GM12891 (cell line): ENCODE results near the gene FN3K.

Source experiments
- DNase-seq: peaks from one replicate; pipeline ENCODE4 v3.0.0; 2011; ENCODE audit warnings: low spot score; ENCODE audit not compliant: insufficient read length
- FAIRE-seq: peaks from 2 replicates; lab custom pipeline; 2011; peaks lifted over from hg19 to GRCh38; lab: Jason Lieb, UNC
- PAX5 ChIP-seq: IDR thresholded peaks from 2 replicates; pipeline ENCODE4 v1.6.1; 2011; ENCODE audit warnings: low read length, moderate library complexity, mild to moderate bottlenecking; ENCODE audit not compliant: insufficient read depth, severe bottlenecking
- POLR2A ChIP-seq: IDR thresholded peaks from 2 replicates; pipeline ENCODE4 v1.6.1; 2011; ENCODE audit warnings: low read depth, low read length, control low read depth
- POLR2AphosphoS5 ChIP-seq: IDR thresholded peaks from 2 replicates; pipeline ENCODE4 v1.6.1; 2011; ENCODE audit warnings: low read depth, low read length, control low read depth
- POU2F2 ChIP-seq: IDR thresholded peaks from 2 replicates; pipeline ENCODE4 v1.6.1; 2011; ENCODE audit warnings: low read depth, mild to moderate bottlenecking, control low read depth, low read length, moderate library complexity
- SPI1 ChIP-seq: IDR thresholded peaks from 2 replicates; pipeline ENCODE4 v1.6.1; 2011; ENCODE audit warnings: low read depth, low read length, control low read depth
- TAF1 ChIP-seq: IDR thresholded peaks from 2 replicates; pipeline ENCODE4 v1.6.1; 2011; ENCODE audit warnings: low read depth, low read length, control low read depth

Gene FN3K

DNA sequence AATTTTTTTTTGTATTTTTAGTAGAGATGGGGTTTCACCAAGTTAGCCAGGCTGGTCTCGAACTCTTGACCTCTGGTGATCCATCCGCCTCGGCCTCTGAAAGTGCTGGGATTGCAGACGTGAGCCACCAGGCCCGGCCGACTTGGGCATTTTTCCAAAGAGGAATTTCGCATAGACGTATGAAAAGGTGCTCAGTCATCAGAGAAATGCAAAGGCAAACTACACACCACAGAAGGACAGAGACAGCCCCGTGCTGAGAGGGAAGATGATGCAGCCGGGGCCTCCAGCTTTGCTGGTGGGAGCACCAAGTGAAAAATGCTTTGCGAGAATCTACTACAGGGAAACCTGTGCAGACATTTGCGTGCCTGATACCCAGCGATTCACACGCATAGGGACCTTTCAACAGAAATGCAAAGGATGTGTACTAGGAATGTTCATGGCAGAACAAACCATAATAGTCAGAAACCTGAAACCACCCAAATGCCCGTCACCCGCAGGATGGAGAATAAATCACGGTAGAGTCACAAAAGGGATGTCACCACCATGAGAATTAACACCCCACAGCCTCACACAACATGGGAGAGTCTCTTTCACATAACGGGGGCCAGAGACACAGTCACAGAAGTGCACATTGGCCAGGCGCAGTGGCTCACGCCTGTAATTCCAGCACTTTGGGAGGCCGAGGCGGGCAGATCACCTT, 42.1 kb upstream of the FN3K start:
- FAIRE-seq = no peak
- TF ChIP-seq PAX5 (no peak), POU2F2 (no peak), SPI1 (no peak), POLR2A (no peak), TAF1 (no peak), POLR2AphosphoS5 (no peak)
- DNase-seq = no peak

DNA sequence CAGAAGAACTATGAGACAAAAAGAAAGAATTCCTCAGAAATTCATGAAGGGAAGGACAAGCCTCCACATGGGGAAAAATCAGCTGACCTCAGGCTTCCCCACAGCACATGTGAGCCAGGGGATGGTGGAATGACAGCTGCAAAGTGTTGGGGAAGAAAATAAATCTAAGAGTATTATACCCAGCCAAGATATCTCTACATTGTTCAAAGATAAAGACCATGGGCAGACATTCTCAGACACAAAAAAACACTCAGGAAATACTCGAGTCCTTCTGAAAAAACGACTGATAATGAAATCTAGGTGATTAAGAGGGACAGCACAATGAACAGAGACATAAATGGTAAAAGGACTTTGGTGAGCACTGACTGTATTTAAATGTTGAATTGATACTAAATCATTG, 40.8 kb upstream of the FN3K start:
- TF ChIP-seq SPI1 (no peak), PAX5 (no peak), POU2F2 (no peak), POLR2AphosphoS5 (no peak), POLR2A (no peak), TAF1 (no peak)
- DNase-seq = no peak
- FAIRE-seq = no peak

DNA sequence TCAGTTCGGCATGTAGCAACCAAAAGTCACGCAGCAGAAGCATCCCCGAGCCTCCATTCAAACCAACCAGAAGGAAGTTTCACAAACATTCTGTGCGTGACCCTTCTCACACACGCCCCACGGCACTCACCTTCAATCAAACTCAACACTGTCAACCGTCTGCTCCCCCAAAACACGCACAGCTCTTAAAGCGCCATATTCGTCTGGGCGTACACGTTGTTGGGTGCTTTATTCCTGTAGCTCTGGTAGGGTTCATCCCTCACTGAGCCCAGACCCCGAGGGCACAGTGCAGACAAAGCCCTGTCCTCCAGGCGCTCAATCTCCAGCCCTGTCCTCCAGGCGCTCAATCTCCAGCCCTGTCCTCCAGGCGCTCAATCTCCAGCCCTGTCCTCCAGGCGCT, 39.2 kb upstream of the FN3K start:
- TF ChIP-seq POLR2AphosphoS5 (no peak), POU2F2 (no peak), TAF1 (no peak), PAX5 (no peak), SPI1 (no peak), POLR2A (no peak)
- DNase-seq = no peak
- no peak for FAIRE-seq

DNA sequence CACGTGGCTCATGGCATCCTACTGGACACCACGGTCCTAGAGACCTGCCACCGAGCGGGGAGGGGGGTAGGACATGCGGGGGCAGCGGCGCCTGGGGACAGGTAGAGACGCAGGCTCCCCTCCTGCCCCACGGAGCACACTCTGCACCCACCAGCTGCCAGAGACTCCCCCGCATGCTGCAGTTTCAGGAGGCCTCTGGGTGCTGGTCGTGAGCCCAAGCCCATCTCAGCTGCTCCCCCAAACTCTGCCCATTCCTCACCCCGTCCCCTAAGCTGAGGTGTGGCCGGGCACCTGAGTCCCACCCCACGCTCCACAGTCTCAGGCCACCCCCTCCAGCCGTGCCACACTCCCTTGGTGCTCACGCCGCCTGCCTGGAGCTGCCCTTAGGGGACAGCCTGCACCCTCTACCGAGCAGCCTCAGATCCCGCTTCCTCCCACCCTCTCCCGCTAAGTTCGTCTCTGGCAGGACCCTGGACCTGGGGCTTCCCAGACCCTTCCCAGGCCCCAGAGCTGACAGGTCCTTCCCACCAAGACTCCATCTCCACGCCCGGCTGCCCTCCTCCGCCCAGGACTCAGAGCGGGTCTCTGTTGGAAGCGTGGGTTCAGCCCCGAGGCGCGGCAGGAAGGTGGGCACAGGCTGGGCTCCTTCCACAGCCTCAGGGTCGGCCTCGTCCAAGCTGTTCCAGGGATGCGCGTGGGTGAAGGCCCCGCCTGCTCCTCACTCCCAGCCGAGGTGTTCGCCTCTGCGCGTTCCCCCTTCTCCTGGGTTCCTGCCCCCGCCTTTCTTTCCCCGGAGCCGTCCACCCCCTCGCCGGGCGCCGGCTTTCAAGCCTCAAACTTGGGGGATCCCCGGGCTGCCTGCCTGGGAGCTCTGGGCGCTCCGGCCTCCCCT, 38.3 kb upstream of the FN3K start:
- DNase-seq = no peak
- FAIRE-seq = no peak
- TF ChIP-seq POLR2A (no peak), POU2F2 (no peak), PAX5 (no peak), SPI1 (no peak), TAF1 (no peak), POLR2AphosphoS5 (no peak)

DNA sequence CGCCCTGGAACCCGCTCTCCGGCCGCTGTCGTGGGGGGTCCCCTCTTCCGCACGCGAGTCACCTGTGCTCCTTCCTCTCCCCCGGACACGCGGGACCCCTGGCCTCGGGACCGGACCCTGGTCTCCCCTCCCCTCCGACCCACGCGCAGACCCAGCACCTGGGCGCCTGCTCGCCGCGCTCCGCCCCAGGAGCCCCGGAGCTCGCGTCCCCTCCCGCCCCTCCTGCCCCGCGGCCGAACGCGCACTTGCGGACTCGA, 37.7 kb upstream of the FN3K start:
- no peak for DNase-seq
- FAIRE-seq = no peak
- no peak for TF ChIP-seq POLR2AphosphoS5

DNA sequence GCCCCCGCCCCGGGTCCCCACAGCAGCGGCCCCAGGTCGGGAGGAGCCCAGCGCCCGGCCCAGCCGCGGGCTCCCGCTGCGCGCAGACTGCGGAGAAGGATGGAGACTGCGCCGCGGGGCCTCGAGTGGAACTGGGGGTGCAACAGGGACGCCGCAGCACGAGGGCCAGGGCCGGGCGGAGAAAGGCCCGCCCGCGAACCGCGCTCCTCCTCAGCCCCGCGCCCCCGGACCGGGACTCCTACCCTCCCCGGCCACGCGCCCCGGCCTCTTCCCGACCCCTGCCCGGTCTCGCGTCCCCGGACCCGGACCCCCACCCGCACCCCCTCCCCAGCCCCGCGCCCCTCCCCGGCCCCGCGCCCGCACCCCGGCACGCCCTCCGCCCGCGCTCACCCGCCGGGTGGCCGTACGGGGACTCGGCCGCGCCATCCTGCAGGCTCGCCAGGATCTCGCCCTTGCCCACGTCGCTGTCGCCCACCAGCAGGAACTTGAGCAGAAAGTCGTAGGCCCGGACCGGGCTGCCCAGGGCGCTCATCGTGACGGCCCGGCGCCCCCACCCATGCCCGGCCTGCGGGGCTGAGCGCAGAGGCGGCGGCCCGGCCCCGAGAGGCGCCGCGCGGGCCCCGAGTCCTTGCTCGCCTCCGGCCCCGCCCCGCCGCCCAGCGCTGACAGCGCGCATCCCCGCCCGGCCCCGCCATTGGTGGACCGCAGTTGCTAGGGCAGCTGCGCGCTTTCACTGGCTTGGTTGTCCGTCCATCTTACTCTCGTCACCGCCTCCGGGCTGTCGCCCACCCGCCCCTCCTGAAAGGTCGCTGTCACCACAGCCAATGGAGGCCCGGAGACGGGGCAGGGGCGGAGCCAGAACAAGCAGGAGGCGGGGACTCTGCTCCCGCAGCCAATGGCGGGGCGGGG, 37.1 kb upstream of the FN3K start, which contains the start of gene RAB40B:
TSS of gene RAB40B (minus strand) at position 634 of the 909 bp plus-strand sequence. CDS start at position 532, 102 bp downstream.
- FAIRE-seq (peak; percentile 96), DNase-seq (peak; percentile 99)
- TF ChIP-seq SPI1 (no peak), POLR2AphosphoS5 (no peak), POLR2A (no peak), TAF1 (no peak), POU2F2 (no peak), PAX5 (no peak)

DNA sequence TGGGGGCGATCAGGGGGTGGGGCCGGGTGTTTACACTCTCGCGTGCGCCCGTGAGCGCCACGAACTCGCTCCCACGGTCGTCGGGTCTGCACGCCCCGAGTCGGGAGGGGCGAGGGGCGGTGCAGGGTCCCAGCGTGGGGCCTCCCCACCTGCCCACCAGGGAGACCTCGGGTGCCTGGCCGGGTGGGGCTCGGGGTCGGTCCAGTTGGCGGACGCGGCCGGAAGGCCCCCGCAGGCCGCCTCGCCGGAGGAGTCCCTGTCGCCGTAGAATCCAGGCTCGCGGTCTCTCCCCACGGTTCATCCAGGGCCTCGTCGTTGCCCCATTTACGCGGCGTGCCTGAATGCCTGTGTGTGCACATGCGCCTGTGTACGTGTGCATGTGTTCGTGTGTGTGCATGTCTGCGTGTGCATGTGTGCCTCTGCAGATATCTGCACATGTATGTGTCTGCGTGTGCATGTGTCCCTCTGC, 36.4 kb upstream of the FN3K start:
- DNase-seq = no peak
- TF ChIP-seq POU2F2 (no peak), POLR2AphosphoS5 (no peak), SPI1 (no peak), POLR2A (no peak), PAX5 (no peak), TAF1 (no peak)
- FAIRE-seq = no peak

DNA sequence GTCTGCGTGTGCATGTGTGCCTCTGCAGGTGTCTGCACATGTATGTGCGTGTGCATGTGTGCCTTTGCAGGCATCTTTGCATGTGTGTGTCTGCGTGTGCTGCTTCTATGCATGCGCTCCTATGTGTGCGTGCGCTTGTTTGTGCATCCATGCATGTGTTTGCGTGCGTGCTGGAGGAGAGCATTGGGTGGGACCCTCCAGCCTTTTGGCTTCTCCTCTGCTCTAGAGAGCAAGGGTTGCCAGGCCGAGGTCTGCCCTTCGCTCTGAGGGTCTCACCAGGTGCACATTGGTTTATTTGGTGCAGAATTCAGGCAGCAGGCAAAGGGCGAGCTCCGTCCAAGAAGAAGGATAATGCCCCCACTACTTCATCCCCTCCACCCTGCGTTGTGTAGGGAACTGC, 35.9 kb upstream of the FN3K start:
- TF ChIP-seq TAF1 = no peak
- no peak for TF ChIP-seq POLR2AphosphoS5
- no peak for TF ChIP-seq POLR2A
- no peak for TF ChIP-seq POU2F2
- TF ChIP-seq PAX5 = no peak
- TF ChIP-seq SPI1 = no peak
- DNase-seq (no peak), FAIRE-seq (peak; percentile 78)
